Measurements from ENCODE around the gene AVPR1B.

The AVPR1B gene

GRCh38 chr1:206117151-206117948 lies at the start of gene AVPR1B:
AVPR1B (minus strand) TSS chr1:206117388; CDS start chr1:206116890, 498 bp downstream.
- no peak within 1 kb of the TSS for H3K4me3 ChIP-seq (ENCODE audit: low read depth, low read length)
- peak; percentile 43 for DNase-seq (ENCODE audit: low read depth)
- TF ChIP-seq MYC (IDR thresholded peaks at IDR 0.05; ENCODE audit: low read depth, low read length) (no peak), POLR2A (IDR thresholded peaks at IDR 0.05; ENCODE audit: extremely low read depth, insufficient read length) (no peak), MAX (IDR thresholded peaks at IDR 0.05; ENCODE audit: low read depth, low read length) (no peak), CTCF (IDR thresholded peaks at IDR 0.05; ENCODE audit: low read depth, low read length) (no peak)

- no peak for TF ChIP-seq MYC (IDR thresholded peaks at IDR 0.05; ENCODE audit: low read depth, low read length)
- TF ChIP-seq CTCF (IDR thresholded peaks at IDR 0.05; ENCODE audit: low read depth, low read length): no peak
- no peak for TF ChIP-seq MAX (IDR thresholded peaks at IDR 0.05; ENCODE audit: low read depth, low read length)
- TF ChIP-seq POLR2A (IDR thresholded peaks at IDR 0.05; ENCODE audit: extremely low read depth, insufficient read length): no peak
- no peak overlapping the region for H3K4me3 ChIP-seq (ENCODE audit: low read depth, low read length)
- DNase-seq (ENCODE audit: low read depth): no peak
Measured at GRCh38 chr1:206145771-206146290, 28.6 kb upstream of the AVPR1B start.

- no peak for DNase-seq (ENCODE audit: low read depth)
- no peak for TF ChIP-seq MYC (IDR thresholded peaks at IDR 0.05; ENCODE audit: low read depth, low read length)
- no peak for TF ChIP-seq POLR2A (IDR thresholded peaks at IDR 0.05; ENCODE audit: extremely low read depth, insufficient read length)
- TF ChIP-seq MAX (IDR thresholded peaks at IDR 0.05; ENCODE audit: low read depth, low read length): no peak
- no peak for TF ChIP-seq CTCF (IDR thresholded peaks at IDR 0.05; ENCODE audit: low read depth, low read length)
- no peak overlapping the region for H3K4me3 ChIP-seq (ENCODE audit: low read depth, low read length)
Measured at GRCh38 chr1:206144605-206145004, 27.4 kb upstream of the AVPR1B start.

GRCh38 chr1:206143537-206144172 lies 26.5 kb upstream of the AVPR1B start:
- TF ChIP-seq CTCF (IDR thresholded peaks at IDR 0.05; ENCODE audit: low read depth, low read length) (no peak), POLR2A (IDR thresholded peaks at IDR 0.05; ENCODE audit: extremely low read depth, insufficient read length) (no peak), MAX (IDR thresholded peaks at IDR 0.05; ENCODE audit: low read depth, low read length) (no peak), MYC (IDR thresholded peaks at IDR 0.05; ENCODE audit: low read depth, low read length) (no peak)
- no peak overlapping the region for H3K4me3 ChIP-seq (ENCODE audit: low read depth, low read length)
- no peak for DNase-seq (ENCODE audit: low read depth)

- TF ChIP-seq CTCF (IDR thresholded peaks at IDR 0.05; ENCODE audit: low read depth, low read length): no peak
- TF ChIP-seq MYC (IDR thresholded peaks at IDR 0.05; ENCODE audit: low read depth, low read length): no peak
- no peak for TF ChIP-seq POLR2A (IDR thresholded peaks at IDR 0.05; ENCODE audit: extremely low read depth, insufficient read length)
- TF ChIP-seq MAX (IDR thresholded peaks at IDR 0.05; ENCODE audit: low read depth, low read length): no peak
- no peak overlapping the region for H3K4me3 ChIP-seq (ENCODE audit: low read depth, low read length)
- DNase-seq (ENCODE audit: low read depth): no peak
Measured at GRCh38 chr1:206142770-206143169, 25.6 kb upstream of the AVPR1B start.
